Tibial nerve (tissue), 4 donors: Measurements from ENCODE around the gene HTT. TPM values are rescaled to one million over a fixed set of nuclear protein-coding genes. Genes with fewer than 3 reads are reported as not detected.
"Not testable (repeated sequence)": the region's sequence is repeated elsewhere in the genome, so short reads cannot be mapped to it uniquely, and the experiment has no call there.

Experiments
- DNase-seq, 2 donors: peaks; one replicate each; pipeline ENCODE4 v3.0.0-alpha.2; 2019; ENCODE audit warnings: low spot score in 2 of 2
- H3K27ac ChIP-seq, 4 donors: fragments of 200-600 bp; sonication (generic) in 3 of 4; one replicate each; pipeline ENCODE4 v1.5.1; 2017 to 2019; ENCODE audit warnings: mild to moderate bottlenecking in 1 of 4
- H3K27me3 ChIP-seq, 2 donors: fragments of 200-600 bp; sonication (generic) in 1 of 2; one replicate each; pipeline versions ENCODE4 v1.5.1 to v1.6.0; 2017 to 2019
- H3K36me3 ChIP-seq, 3 donors: fragments of 200-600 bp; sonication (generic); one replicate each; pipeline ENCODE4 v1.5.1; 2018 to 2019
- H3K4me1 ChIP-seq, 4 donors: fragments of 200-600 bp; sonication (generic) in 3 of 4; one replicate each; pipeline ENCODE4 v1.5.1; 2017 to 2019
- H3K4me3 ChIP-seq, 4 donors: fragments of 200-600 bp; sonication (generic) in 3 of 4; one replicate each; pipeline ENCODE4 v1.5.1; 2017 to 2019; ENCODE audit warnings: mild to moderate bottlenecking in 1 of 4, moderate library complexity in 1 of 4
- H3K9me3 ChIP-seq, 4 donors: fragments of 200-600 bp; sonication (generic) in 3 of 4; one replicate each; pipeline ENCODE4 v1.5.1; 2017 to 2019
- EP300 ChIP-seq, 2 donors: sonication (generic); formaldehyde crosslinking; IDR thresholded peaks; one replicate each; pipeline ENCODE4 v1.6.1; 2017; ENCODE audit warnings: antibody characterized with exemption in 2 of 2, mild to moderate bottlenecking in 1 of 2
- POLR2A ChIP-seq, 2 donors: fragments of 450-650 bp; IDR thresholded peaks; one replicate each; pipeline ENCODE4 v1.6.1; 2017; ENCODE audit warnings: antibody characterized with exemption in 2 of 2, mild to moderate bottlenecking in 2 of 2, moderate library complexity in 2 of 2
- WGBS, 2 donors: methylation state at CpG; one replicate each; pipeline ENCODE4 v1.1.5; 2018; 5-methylcytosine and 5-hydroxymethylcytosine counted together
- total RNA-seq, 4 donors: library from RNA; depleted of rRNA; stranded (reverse); fragments of >200 nt; gene quantifications; one replicate each; pipeline ENCODE4 v1.1.0, GENCODE V29; 2016
- TF ChIP-seq, protein P1 (sequence below), 5 experiments: fragments of 200-600 bp in 3 of 5; fragments of 450-650 bp in 2 of 5; sonication (generic) in 3 of 5; IDR thresholded peaks; one replicate each; pipeline ENCODE4 v1.5.1; 2016 to 2019; ENCODE audit warnings: antibody characterized with exemption in 5 of 5, mild to moderate bottlenecking in 3 of 5, moderate library complexity in 2 of 5

Gene HTT
- total RNA-seq, 4 donors from 2014 or later, result 62.2 to 93.6 (median 81.2) TPM

- no peaks in the 10 kb centered on the region for H3K27me3 ChIP-seq
- WGBS, 2 donors, result 86 to 94% methylated on average over 4 of the region's 4 CpGs
- H3K27ac ChIP-seq, result no peak overlapping the region
- DNase-seq, result no peak
- H3K4me1 ChIP-seq, result no peaks in the 10 kb centered on the region
- peaks cover 0 to 14% (median 3%) of the 10 kb centered on the region in 4 donors for H3K9me3 ChIP-seq
- TF ChIP-seq EP300 (IDR thresholded peaks at IDR 0.05) (no peak), POLR2A (IDR thresholded peaks at IDR 0.05) (no peak)
- TF ChIP-seq, protein P1, sequence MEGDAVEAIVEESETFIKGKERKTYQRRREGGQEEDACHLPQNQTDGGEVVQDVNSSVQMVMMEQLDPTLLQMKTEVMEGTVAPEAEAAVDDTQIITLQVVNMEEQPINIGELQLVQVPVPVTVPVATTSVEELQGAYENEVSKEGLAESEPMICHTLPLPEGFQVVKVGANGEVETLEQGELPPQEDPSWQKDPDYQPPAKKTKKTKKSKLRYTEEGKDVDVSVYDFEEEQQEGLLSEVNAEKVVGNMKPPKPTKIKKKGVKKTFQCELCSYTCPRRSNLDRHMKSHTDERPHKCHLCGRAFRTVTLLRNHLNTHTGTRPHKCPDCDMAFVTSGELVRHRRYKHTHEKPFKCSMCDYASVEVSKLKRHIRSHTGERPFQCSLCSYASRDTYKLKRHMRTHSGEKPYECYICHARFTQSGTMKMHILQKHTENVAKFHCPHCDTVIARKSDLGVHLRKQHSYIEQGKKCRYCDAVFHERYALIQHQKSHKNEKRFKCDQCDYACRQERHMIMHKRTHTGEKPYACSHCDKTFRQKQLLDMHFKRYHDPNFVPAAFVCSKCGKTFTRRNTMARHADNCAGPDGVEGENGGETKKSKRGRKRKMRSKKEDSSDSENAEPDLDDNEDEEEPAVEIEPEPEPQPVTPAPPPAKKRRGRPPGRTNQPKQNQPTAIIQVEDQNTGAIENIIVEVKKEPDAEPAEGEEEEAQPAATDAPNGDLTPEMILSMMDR (IDR thresholded peaks at IDR 0.05), result no peak
- no peak overlapping the region for H3K4me3 ChIP-seq
- peaks cover 14 to 94% (median 14%) of the 10 kb centered on the region in 3 donors for H3K36me3 ChIP-seq
Measured at GRCh38 chr4:3157366-3157765, 82.9 kb downstream of the HTT start.

DNA sequence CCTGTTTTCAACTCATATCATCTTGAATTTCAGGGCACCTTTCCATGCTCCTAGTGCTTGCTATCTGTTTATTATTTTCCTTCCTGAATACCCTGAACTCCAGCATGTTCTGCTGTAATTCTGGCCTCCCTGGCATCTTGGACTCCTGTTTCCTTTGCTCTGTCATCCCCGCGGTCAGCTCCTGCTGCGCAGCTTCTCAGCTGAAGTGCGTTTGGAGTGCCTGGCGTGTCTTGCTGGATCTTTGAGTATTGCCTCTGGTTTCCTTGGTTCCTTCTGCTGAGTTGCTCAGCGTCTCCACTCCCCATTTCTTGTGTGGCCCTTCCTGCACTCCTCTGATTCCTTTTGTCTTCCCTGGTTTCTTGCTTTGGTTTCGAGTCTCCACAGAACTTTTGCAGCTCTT is 84.4 kb downstream of the HTT start:
- TF ChIP-seq EP300 (IDR thresholded peaks at IDR 0.05) (no peak), POLR2A (IDR thresholded peaks at IDR 0.05) (no peak)
- TF ChIP-seq, protein P1 (IDR thresholded peaks at IDR 0.05), result no peak
- WGBS, 2 donors, result 90 to 91% methylated on average over 7 of the region's 7 CpGs
- no peaks in the 10 kb centered on the region for H3K4me1 ChIP-seq
- no peaks in the 10 kb centered on the region for H3K27me3 ChIP-seq
- peaks cover 14 to 94% (median 19%) of the 10 kb centered on the region in 3 donors for H3K36me3 ChIP-seq
- no peak overlapping the region for H3K27ac ChIP-seq
- no peak overlapping the region for H3K4me3 ChIP-seq
- DNase-seq, result no peak
- peaks cover 0 to 26% (median 5%) of the 10 kb centered on the region in 4 donors for H3K9me3 ChIP-seq

- no peak for DNase-seq
Measured at GRCh38 chr4:3160438-3160837, 86.0 kb downstream of the HTT start.

DNA sequence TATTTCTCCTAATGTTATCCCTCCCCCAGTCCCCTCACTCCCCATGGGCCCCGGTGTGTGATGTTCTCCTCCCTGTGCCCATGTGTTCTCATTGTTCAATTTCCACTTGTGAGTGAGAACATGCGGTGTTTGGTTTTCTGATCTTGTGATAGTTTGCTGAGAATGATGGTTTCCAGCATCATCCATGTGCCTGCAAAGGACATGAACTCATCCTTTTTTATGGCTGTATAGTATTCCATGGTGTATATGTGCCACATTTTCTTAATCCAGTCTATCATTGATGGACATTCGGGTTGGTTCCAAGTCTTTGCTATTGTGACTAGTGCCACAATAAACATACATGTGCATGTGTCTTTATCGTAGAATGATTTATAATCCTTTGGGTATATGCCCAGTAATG is 86.6 kb downstream of the HTT start:
- DNase-seq, H3K27me3 ChIP-seq, H3K4me1 ChIP-seq, H3K27ac ChIP-seq, H3K4me3 ChIP-seq: not testable (repeated sequence)
- Histone ChIP-seq H3K36me3 (peaks cover 11 to 95% (median 19%) of the 10 kb centered on the region in 3 donors), H3K9me3 (peaks cover 0 to 28% (median 5%) of the 10 kb centered on the region in 4 donors)
- WGBS, 2 donors, result 96% methylated on average over 4 of the region's 4 CpGs

More at GRCh38 chr4:3160438-3160837, 86.0 kb downstream of the HTT start:
- no peaks in the 10 kb centered on the region for H3K27me3 ChIP-seq
- TF ChIP-seq, protein P1 (IDR thresholded peaks at IDR 0.05), result no peak
- no peak for TF ChIP-seq POLR2A (IDR thresholded peaks at IDR 0.05)
- TF ChIP-seq EP300 (IDR thresholded peaks at IDR 0.05), result no peak
- 88 to 90% methylated on average over 7 of the region's 7 CpGs for WGBS, 2 donors
- H3K4me3 ChIP-seq, result no peak overlapping the region
- H3K27ac ChIP-seq, result no peak overlapping the region
- peaks cover 0 to 28% (median 5%) of the 10 kb centered on the region in 4 donors for H3K9me3 ChIP-seq
- H3K36me3 ChIP-seq, result peaks cover 11 to 94% (median 19%) of the 10 kb centered on the region in 3 donors
- H3K4me1 ChIP-seq, result no peaks in the 10 kb centered on the region

DNA sequence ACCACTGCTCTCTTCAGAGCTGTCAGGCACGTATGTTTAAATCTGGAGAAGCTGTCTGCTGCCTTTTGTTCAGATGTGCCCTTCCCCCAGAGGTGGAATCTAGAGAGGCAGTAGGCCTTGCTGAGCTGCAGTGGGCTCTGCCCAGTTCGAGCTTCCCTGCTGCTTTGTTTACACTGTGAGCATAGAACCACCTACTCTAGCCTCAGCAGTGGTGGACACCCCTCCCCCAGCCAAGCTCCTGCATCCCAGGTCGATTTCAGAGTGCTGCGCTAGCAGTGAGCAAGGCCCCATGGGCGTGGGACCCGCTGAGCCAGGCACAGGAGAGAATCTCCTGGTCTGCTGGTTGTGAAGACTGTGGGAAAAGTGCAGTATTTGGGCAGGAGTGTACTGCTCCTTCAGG is 92.0 kb downstream of the HTT start:
- Histone ChIP-seq H3K9me3 (peaks cover 0 to 24% (median 5%) of the 10 kb centered on the region in 4 donors), H3K36me3 (peaks cover 0 to 94% (median 8%) of the 10 kb centered on the region in 3 donors)
- H3K27me3 ChIP-seq, H3K4me1 ChIP-seq, H3K27ac ChIP-seq, DNase-seq, H3K4me3 ChIP-seq: not testable (repeated sequence)
- WGBS, 2 donors, result 79 to 85% methylated on average over 5 to 6 of the region's 6 CpGs

DNA sequence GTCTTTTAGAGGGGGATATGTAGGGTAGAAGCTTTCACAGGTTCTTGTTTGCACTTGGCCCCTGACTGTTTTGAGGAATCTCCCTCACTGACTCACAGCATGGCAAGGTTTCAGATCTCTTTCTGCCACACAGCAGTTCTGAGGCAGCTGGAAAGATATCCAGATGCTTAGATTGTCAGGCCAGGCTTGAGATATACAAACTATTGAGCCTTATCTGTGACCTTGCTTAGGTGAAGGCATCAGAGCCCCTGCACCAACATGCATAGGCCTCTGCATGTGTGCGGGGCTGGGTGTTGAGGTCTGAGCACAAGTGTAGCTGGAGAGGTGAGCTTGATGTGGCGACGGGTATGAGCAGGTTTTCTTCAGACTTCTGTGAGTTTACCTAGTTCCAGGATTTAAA is 93.5 kb downstream of the HTT start:
- Histone ChIP-seq H3K27ac (no peak overlapping the region), H3K27me3 (no peaks in the 10 kb centered on the region), H3K9me3 (peaks cover 0 to 8% (median 0%) of the 10 kb centered on the region in 4 donors), H3K4me1 (no peaks in the 10 kb centered on the region), H3K4me3 (no peak overlapping the region), H3K36me3 (peaks cover 0 to 93% (median 3%) of the 10 kb centered on the region in 3 donors)
- TF ChIP-seq, protein P1 (IDR thresholded peaks at IDR 0.05), result no peak
- TF ChIP-seq POLR2A (IDR thresholded peaks at IDR 0.05), result no peak
- no peak for DNase-seq
- 94 to 98% methylated on average over 3 of the region's 3 CpGs for WGBS, 2 donors
